Mesenchymal stem cell (in vitro differentiated cells and primary cell): ENCODE results near the gene GNPTG.
A peak's percentile ranks its signal among the peaks of the same experiment; 100 is the strongest.

Experiments used
- DNase-seq: peaks from one replicate; pipeline ENCODE4 v3.0.0-alpha.2; 2013
- H2AFZ ChIP-seq: one replicate; pipeline ENCODE4 v1.6.1; 2013; ENCODE audit warnings: low read depth, mild to moderate bottlenecking, control low read depth, inconsistent platforms, low read length, moderate library complexity
- H2AK5ac ChIP-seq: 2 replicates; pipeline ENCODE4 v1.6.1; 2013; ENCODE audit warnings: low read length, moderate library complexity, mild to moderate bottlenecking, inconsistent platforms; ENCODE audit not compliant: severe bottlenecking
- H2BK120ac ChIP-seq: one replicate; pipeline ENCODE4 v1.6.1; 2013; ENCODE audit warnings: low read depth, mild to moderate bottlenecking, inconsistent platforms, low read length, moderate library complexity
- H2BK12ac ChIP-seq, 2 experiments: one replicate each; pipeline ENCODE4 v1.6.1; 2013; ENCODE audit warnings: inconsistent platforms in 2 of 2, low read length in 2 of 2, mild to moderate bottlenecking in 2 of 2, moderate library complexity in 2 of 2, control low read depth in 1 of 2
- H2BK15ac ChIP-seq: one replicate; pipeline ENCODE4 v1.6.1; 2013; ENCODE audit warnings: mild to moderate bottlenecking, low read depth, inconsistent platforms; ENCODE audit not compliant: poor library complexity, severe bottlenecking
- H2BK5ac ChIP-seq: 2 replicates; pipeline ENCODE4 v1.6.1; 2013; ENCODE audit warnings: low read depth, mild to moderate bottlenecking, low read length, control low read depth, inconsistent platforms; ENCODE audit not compliant: poor library complexity, severe bottlenecking
- H3K14ac ChIP-seq, 2 experiments: one replicate each; pipeline ENCODE4 v1.6.1; 2013; ENCODE audit warnings: inconsistent platforms in 2 of 2, low read length in 2 of 2, control low read depth in 1 of 2, mild to moderate bottlenecking in 1 of 2, moderate library complexity in 1 of 2
- H3K18ac ChIP-seq, 2 experiments: one replicate each; pipeline ENCODE4 v1.6.1; 2013; ENCODE audit warnings: inconsistent platforms in 2 of 2, low read length in 2 of 2, control low read depth in 1 of 2, low read depth in 1 of 2, mild to moderate bottlenecking in 1 of 2
- H3K23ac ChIP-seq, 2 experiments: one replicate each; pipeline ENCODE4 v1.6.1; 2013; ENCODE audit warnings: inconsistent platforms in 2 of 2, low read length in 2 of 2, mild to moderate bottlenecking in 2 of 2, moderate library complexity in 2 of 2, control low read depth in 1 of 2
- H3K27ac ChIP-seq: 2 replicates; pipeline ENCODE4 v1.5.1; 2013; ENCODE audit warnings: mild to moderate bottlenecking, moderate library complexity, low read length, control low read depth, inconsistent platforms; ENCODE audit not compliant: poor library complexity, severe bottlenecking
- H3K27me3 ChIP-seq, 2 experiments: 2 replicates each; pipeline versions ENCODE4 v1.6.1 to v1.7.0; 2013; ENCODE audit warnings: low read length in 2 of 2, mild to moderate bottlenecking in 2 of 2, moderate library complexity in 2 of 2, control low read depth in 1 of 2, inconsistent platforms in 1 of 2; ENCODE audit not compliant: control insufficient read depth in 1 of 2, insufficient read depth in 1 of 2
- H3K36me3 ChIP-seq, 2 experiments: 2 replicates each; pipeline versions ENCODE4 v1.6.1 to v1.7.0; 2013; ENCODE audit warnings: low read length in 2 of 2, control low read depth in 1 of 2, inconsistent platforms in 1 of 2, low read depth in 1 of 2, mild to moderate bottlenecking in 1 of 2; ENCODE audit not compliant: insufficient read depth in 2 of 2, control insufficient read depth in 1 of 2
- H3K4ac ChIP-seq, 2 experiments: one replicate each; pipeline ENCODE4 v1.6.1; 2013; ENCODE audit warnings: inconsistent platforms in 2 of 2, low read length in 2 of 2, mild to moderate bottlenecking in 2 of 2, moderate library complexity in 2 of 2, control low read depth in 1 of 2, low read depth in 1 of 2
- H3K4me1 ChIP-seq: 2 replicates; pipeline ENCODE4 v1.6.1; 2013; ENCODE audit warnings: low read depth, low read length, control low read depth; ENCODE audit not compliant: control insufficient read depth, insufficient read depth
- H3K4me2 ChIP-seq: 2 replicates; pipeline ENCODE4 v1.6.1; 2013; ENCODE audit warnings: low read length, mild to moderate bottlenecking, inconsistent platforms; ENCODE audit not compliant: poor library complexity, severe bottlenecking
- H3K4me3 ChIP-seq, 2 experiments: 2 replicates each; pipeline versions ENCODE4 v1.5.1 to v1.7.0; 2013; ENCODE audit warnings: low read length in 2 of 2, mild to moderate bottlenecking in 2 of 2, control low read depth in 1 of 2, low read depth in 1 of 2; ENCODE audit not compliant: insufficient read depth in 1 of 2
- H3K79me1 ChIP-seq: replicated peaks from 2 replicates; pipeline ENCODE4 v1.6.1; 2013; ENCODE audit warnings: mild to moderate bottlenecking, control low read depth, low read length, inconsistent platforms; ENCODE audit not compliant: poor library complexity, severe bottlenecking
- H3K9ac ChIP-seq: 2 replicates; pipeline ENCODE4 v1.7.0; 2013; ENCODE audit warnings: mild to moderate bottlenecking, low read length, moderate library complexity
- H3K9me3 ChIP-seq: 2 replicates; pipeline ENCODE4 v1.7.0; 2013; ENCODE audit warnings: mild to moderate bottlenecking, low read length; ENCODE audit not compliant: control insufficient read depth
- H4K8ac ChIP-seq: one replicate; pipeline ENCODE4 v1.6.1; 2013; ENCODE audit warnings: inconsistent platforms, mild to moderate bottlenecking, low read length, moderate library complexity
- H4K91ac ChIP-seq: one replicate; pipeline ENCODE4 v1.6.1; 2013; ENCODE audit warnings: mild to moderate bottlenecking, low read length, inconsistent platforms
- WGBS: methylation state at CpG from one replicate; pipeline ENCODE4 v1.1.7; 2013; ENCODE audit warnings: mixed read lengths; 5-methylcytosine and 5-hydroxymethylcytosine counted together

GNPTG gene

DNA sequence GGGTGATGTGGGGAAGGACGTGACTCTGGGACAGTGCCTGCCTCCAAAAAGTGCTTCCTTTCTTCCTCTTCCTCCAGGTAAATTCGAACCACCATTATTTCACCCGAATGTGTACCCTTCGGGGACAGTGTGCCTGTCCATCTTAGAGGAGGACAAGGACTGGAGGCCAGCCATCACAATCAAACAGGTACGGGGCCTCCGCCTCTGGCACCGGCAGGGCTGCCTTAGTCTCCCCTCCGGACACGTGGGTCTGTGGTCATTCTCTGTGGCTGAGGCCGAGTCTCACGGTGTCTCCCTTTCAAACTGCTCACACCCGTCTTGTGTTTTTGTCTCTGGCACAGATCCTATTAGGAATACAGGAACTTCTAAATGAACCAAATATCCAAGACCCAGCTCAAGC is 31.6 kb upstream of the GNPTG start:
- Histone ChIP-seq H2BK15ac (no peak overlapping the region), H3K9ac (no peak overlapping the region), H3K14ac (no peak overlapping the region), H3K23ac (no peak overlapping the region), H3K9me3 (no peaks in the 10 kb centered on the region), H3K4me3 (no peak overlapping the region), H3K4me2 (no peak overlapping the region), H3K4ac (no peak overlapping the region), H3K4me1 (peaks cover 2% of the 10 kb centered on the region), H4K91ac (no peak overlapping the region), H2AK5ac (no peak overlapping the region), H3K27ac (no peak overlapping the region), H3K36me3 (peaks cover 90 to 96% of the 10 kb centered on the region in 2 experiments), H3K79me1 (peaks cover 51% of the 10 kb centered on the region), H3K27me3 (no peaks in the 10 kb centered on the region), H2BK120ac (no peak overlapping the region), H3K18ac (no peak overlapping the region), H2BK5ac (no peak overlapping the region), H4K8ac (no peak overlapping the region), H2AFZ (no peak overlapping the region), H2BK12ac (no peak overlapping the region)
- DNase-seq, result no peak
- 93% methylated on average over 12 of the region's 12 CpGs for WGBS

DNA sequence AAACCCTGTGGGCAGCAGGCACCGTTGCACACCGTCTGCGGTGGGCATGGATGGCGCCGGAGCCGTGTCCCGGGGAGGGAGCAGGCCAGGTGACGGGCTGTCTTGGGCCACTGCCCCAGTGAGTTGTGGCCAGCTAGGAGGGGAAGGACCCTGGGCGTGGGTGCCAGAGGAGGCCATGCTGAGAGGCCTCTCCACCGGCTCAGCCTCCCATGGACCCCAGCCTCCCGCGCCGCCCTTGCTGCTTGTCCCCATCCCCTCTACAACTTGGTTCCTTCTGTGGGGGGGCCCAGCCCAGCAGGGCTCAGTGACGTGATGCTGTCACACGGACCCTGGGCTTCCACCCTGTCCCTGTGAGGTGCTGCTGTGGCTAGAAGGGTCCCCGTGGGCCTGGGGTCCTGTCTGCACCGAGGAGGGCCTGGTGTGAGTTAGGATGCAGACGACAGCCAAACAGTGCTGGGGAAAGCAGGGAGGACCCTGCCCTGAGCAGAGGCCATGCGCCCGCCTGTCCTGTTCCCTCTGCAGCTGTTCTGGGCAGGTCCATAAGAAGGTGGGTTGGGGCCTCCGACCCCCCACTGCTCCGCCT is 31.0 kb upstream of the GNPTG start:
- Histone ChIP-seq H2BK5ac (no peak overlapping the region), H2AK5ac (no peak overlapping the region), H3K27me3 (no peaks in the 10 kb centered on the region), H3K36me3 (peaks cover 90 to 96% of the 10 kb centered on the region in 2 experiments), H3K27ac (no peak overlapping the region), H3K4me2 (no peak overlapping the region), H3K9me3 (no peaks in the 10 kb centered on the region), H3K23ac (no peak overlapping the region), H3K9ac (no peak overlapping the region), H3K4me3 (no peak overlapping the region), H2BK120ac (no peak overlapping the region), H3K4me1 (peaks cover 2% of the 10 kb centered on the region), H3K14ac (no peak overlapping the region), H2BK12ac (no peak overlapping the region), H3K18ac (no peak overlapping the region), H2BK15ac (no peak overlapping the region), H3K4ac (no peak overlapping the region), H2AFZ (no peak overlapping the region), H4K91ac (no peak overlapping the region), H4K8ac (no peak overlapping the region), H3K79me1 (peaks cover 49% of the 10 kb centered on the region)
- no peak for DNase-seq
- WGBS, result 93% methylated on average over 17 of the region's 22 CpGs

DNA sequence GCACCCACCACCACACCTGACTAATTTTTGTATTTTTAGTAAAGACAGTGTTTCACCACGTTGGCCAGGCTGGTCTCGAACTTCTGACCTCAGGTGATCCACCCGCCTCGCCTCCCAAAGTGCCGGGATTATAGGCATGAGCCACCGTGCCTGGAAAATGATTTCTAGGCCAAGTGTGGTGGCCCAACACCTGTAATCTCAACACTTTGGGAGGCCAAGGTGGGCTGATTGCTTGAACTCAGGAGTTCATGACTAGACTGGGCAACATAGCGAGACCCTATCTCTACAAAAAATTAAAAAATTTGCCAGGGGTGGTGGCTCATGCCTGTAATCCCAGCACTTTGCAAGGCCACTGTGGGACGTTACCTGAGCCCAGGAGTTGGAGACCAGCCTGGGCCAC is 29.3 kb upstream of the GNPTG start:
- no peak overlapping the region for H2AK5ac ChIP-seq

DNA sequence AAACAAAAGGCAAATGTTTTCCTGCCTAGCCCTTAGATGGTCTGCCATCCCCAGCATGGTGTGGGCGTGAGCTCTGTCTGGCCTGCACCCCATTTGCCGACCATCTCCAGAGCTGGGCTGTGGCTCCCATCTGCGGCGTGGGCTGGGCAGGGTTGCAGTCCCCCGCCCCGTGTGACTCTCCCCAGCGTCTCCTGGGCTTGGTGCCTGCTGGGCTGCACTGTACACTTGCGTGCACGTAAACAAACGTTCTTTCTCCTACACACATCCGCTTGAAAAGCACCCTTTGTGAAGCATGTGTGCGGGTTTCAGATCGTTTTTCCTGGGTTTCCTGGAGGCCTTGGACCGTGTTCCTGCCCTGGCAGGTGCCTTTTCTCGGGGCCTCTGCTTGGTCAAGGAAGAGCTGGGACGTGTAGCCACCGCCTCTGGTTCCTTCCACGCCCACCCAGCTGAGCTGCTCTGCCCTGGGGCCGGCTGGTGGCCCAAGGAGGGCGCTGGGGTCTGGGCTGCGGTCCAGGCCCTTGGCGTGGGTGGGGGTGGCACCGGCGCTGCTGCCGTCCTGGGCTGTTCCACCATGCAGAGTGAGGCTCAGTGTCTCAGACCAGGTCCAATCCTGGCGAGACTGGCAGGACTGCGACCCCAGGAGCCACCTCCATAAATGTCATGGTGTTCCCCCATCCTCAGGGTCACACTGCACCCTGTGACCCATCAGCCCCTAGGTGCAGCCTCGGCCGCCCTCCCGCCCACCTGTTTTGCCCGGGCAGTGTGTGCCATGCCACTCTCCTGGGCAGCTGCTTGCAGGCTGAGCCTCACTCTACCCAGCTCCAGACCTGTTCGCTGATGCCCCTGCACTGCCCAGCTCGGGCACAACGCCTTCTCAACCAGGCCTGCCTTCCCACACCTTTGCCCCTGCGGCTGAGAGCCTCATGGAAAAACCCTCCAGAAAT is 28.2 kb upstream of the GNPTG start:
- Histone ChIP-seq H2AFZ (no peak overlapping the region), H3K27me3 (no peaks in the 10 kb centered on the region), H3K27ac (no peak overlapping the region), H3K4me3 (no peak overlapping the region), H3K14ac (no peak overlapping the region), H3K4me1 (peaks cover 2% of the 10 kb centered on the region), H4K8ac (no peak overlapping the region), H3K4me2 (no peak overlapping the region), H3K4ac (no peak overlapping the region), H4K91ac (peak overlapping the region; percentile 10), H3K23ac (no peak overlapping the region), H3K18ac (no peak overlapping the region), H3K36me3 (peaks cover 64 to 87% of the 10 kb centered on the region in 2 experiments), H2AK5ac (no peak overlapping the region), H3K9me3 (no peaks in the 10 kb centered on the region), H3K9ac (no peak overlapping the region), H2BK120ac (no peak overlapping the region), H2BK15ac (no peak overlapping the region), H3K79me1 (peaks cover 41% of the 10 kb centered on the region), H2BK12ac (no peak overlapping the region), H2BK5ac (no peak overlapping the region)
- no peak for DNase-seq
- WGBS, result 96% methylated on average over 35 of the region's 35 CpGs

More for the DNA sequence above, 29.3 kb upstream of the GNPTG start:
- Histone ChIP-seq H3K9me3 (no peaks in the 10 kb centered on the region), H3K36me3 (peaks cover 76 to 94% of the 10 kb centered on the region in 2 experiments), H3K14ac (no peak overlapping the region), H4K8ac (no peak overlapping the region), H3K18ac (no peak overlapping the region), H2BK12ac (no peak overlapping the region), H3K4me2 (no peak overlapping the region), H3K27ac (no peak overlapping the region), H3K23ac (no peak overlapping the region), H3K9ac (no peak overlapping the region), H2BK120ac (no peak overlapping the region), H2AFZ (no peak overlapping the region), H4K91ac (no peak overlapping the region), H2BK5ac (no peak overlapping the region), H3K4me1 (peaks cover 2% of the 10 kb centered on the region), H2BK15ac (no peak overlapping the region), H3K4me3 (no peak overlapping the region), H3K27me3 (no peaks in the 10 kb centered on the region), H3K4ac (no peak overlapping the region), H3K79me1 (peaks cover 46% of the 10 kb centered on the region)
- DNase-seq, result no peak
- 98% methylated on average over 8 of the region's 8 CpGs for whole genome bisulfite sequencing
